ENCODE results near the gene KCNK15.

The KCNK15 gene

DNA sequence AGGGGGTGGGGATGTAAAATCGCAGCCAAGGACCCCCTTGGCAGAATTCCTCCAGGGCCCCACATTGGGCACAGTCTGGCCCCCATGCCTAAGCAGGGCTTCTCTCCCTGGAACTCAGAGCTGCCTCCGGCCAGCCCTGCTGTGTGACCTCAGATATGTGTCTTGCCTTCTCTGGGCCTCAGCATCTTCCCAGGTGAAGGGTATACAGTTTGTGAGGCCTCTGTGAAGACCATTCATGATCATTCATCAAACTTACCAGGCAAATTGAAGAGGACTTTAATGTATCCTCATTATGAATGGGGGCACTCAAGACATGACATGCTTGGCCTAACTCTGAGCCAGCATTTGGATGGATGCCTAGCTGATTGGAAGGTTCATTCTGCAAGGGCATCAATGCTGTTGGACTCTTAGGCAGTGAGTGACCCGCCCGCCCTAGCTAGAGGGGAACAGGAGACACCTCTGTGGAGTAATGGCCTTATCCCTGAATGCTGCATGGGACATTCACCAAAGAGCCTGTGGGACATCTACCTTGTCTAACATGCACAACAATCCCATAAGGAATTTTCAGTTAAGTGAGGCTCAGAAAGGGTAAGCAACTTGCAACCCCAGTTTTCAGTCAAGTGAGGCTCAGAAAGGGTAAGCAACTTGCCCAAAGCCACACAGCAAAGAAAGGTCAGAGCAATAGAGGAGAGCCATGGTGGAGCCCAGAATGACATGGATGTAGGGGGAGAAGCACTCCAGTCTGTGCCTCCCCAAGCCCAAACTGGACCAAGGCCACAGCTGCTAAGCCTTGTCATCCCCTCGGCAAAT, 30.0 kb upstream of the KCNK15 start:
- no peak for DNase-seq

DNA sequence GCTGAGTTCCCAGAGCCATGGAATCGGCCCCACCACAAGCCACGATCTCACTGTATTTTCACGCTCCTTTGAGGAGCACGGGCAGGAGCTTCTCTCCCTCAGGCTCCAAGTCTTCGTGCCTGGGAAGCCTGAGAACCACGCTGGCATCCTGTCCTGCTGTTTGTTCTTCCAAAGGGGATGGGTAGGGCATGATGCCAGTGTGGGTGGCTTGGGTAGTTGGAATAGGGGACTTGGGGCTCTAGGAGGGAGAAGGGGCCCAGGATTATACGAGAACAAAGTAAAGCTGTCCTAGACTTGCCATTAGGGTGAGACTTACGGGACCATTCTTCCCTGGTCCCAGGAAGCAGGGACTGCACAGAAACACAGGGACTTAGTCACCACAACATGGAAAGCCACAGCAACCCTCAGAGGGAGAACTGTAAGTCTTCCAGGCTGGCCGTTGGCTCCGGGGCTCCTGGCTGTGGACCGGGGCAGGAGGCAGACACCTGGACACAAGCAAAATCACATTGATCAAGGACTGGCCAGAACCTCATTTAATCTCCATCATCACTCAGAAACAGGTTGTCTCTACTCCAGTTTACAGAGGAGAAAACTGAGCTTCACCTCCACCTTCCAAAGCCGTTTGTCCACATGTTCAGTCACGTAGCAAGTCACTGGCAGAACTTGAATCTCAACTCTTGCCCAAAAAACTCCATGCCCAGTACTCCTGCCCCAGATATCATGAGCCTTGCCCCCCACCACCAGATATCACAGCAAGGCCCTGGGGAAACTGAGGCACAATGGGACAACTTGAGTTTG, 29.2 kb upstream of the KCNK15 start:
- no peak for DNase-seq

DNA sequence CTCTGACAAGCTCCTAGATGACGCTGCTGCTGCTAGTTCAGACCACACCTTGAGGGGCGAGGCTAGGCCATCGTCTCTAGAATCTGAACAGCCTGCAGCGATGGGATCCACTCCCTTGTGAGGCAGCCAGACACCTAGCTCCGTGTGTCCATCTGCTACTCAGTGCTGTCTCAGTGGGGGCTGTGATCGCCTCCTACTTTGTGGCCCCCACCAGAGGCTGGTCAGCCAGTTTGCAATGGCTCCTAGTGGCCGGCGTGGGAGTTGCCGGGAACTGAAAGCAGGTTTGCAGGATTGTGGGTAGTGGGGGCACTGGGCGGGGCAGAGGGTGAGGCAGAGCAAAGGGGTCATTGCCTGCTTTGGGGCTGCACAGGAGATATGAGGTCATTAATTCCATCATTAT, 27.7 kb upstream of the KCNK15 start:
- no peak for DNase-seq

DNA sequence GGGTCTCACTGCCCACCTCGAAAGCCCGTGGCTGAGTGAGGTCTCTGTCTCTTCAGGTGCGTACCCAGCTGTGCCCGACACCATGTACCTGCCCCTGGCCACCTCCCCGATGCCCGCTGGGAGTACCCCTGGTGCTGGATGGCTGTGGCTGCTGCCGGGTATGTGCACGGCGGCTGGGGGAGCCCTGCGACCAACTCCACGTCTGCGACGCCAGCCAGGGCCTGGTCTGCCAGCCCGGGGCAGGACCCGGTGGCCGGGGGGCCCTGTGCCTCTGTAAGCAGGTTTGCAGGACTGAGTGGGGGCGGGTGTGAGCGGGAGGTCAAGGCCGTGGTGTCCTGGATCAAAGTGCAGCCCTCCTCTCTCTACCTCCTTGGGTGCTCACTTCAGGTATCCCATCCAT, 25.8 kb upstream of the KCNK15 start:
- no peak for DNase-seq

DNA sequence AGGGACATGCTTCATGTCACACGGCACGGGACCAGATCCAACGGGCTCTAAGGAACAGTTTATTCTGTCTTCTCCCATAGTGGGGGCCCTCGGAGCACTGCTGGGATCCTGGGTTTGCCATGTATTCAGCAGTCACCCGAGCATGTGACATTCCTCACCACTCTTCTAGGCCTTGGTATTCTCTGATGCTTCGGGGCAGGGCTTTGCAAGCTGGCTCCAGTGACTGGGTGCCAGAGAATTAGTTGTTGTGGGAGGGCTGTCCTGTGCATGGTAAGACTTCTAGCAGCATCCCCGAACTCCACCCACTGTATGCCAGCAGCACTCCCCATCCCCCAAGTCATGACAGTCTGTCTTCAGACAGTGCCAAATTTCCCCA, 25.1 kb upstream of the KCNK15 start:
- DNase-seq = peak; percentile 82

DNA sequence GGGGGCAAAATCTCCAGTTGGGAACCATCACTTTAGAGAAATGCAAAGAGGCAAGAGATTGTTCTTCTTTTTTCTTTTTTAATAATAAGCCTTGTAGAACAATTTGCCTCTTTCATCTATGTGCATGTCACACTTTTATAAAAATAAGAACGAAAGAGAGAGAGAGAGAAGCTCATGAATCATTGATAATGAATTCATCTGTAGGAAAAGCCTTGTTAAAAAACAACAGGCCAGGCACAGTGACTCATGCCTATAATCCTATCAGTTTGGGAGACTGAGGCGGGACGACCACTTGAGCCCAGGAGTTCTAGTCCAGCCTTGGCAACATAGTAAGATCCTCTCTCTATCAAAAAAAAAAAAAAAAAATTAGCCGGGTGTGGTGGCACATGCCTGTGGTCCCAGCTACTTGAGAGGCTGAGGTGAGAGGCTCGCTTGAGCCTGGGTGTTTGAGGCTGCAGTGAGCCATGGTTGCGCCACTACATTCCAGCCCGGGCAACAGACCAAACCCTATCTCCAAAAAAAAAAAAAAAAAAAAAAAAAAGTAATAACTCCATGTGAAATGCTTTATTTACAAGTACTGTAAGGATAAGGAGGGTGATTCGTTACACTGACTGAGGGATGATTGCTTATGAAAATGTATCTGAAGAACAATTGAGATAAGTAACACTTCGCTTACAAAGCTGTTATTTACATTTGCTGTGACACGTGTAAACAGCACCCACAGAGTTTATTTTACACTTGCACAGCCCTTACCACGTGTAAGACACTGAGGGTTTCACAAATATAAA, 24.5 kb upstream of the KCNK15 start:
- no peak for DNase-seq

DNA sequence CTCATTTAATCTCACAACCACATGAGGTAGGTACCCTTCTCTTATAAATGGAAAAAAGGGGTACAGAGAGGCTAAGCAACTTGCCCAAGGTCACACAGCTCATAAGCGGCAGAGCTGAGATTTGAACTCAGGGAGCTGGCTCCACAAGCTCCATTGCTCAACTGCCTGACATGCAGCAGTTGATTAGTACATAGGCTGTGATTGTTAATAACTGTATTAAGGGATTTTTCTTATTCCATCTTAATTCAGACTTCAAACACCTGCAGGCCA, 23.9 kb upstream of the KCNK15 start:
- no peak for DNase-seq

DNA sequence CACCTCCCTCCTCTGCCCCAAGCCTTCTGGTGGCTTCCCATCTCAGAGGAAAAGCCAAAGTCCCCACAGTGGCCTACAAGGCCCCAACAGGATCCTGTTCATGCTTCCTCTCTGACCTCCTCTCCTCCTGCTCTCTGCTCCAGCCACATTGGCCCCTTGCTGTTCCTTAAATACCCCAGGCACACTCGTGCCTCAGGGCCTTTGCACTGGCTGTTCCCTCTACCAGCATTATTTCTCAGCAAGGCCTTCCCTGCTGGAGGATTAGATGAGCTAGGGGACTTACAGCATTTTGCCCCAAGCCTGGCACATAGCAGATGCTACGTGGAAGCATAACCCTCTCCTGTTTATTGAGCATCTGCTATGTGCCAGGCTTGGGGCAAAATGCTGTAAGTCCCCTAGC, 22.7 kb upstream of the KCNK15 start:
- no peak for DNase-seq

DNA sequence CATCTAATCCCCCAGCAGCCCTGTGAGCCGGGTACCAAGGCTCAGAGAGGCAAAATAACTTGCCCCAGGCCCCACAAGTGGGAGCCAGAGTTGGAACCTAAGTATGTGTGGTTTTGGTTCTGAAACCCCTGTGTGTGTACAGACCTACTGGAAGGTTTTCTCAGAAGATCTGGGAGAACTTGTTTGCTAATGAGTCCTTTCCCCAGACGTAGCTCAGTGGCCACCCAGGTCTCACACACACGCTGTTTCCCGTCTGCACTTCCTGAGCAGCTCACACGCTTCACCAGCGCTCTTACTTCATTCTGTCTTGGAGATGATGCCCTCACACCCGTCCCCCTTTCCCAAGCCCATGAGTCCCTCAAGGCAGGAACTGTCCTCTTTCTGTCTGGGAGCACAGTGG, 22.3 kb upstream of the KCNK15 start:
- peak; percentile 69 for DNase-seq

DNA sequence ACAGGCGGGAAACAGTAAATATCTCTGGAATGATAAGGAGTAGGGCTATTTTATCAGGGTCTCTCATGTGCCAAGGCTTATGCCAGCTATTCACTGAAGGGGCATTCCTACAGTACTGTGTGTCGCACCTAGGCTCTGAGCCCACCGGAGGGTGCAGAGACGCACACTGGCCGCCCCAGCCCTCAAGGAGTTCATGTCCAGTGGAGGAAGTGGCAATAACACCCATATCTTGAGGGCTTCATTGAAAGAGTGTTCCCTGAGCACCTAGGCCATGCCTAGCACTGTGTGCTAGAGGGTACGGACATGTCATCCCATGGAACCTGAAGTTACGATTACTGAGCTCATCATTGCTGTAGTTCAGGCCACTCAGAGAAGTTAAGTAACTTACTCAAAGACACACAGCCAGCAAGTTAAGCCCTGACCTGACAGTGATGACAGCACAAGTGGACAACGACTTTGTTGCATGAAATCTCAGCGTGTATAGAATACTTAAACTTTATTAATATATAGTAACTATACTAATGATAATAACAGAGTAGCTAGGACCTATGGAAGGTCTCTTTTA, 21.8 kb upstream of the KCNK15 start:
- no peak for DNase-seq

DNA sequence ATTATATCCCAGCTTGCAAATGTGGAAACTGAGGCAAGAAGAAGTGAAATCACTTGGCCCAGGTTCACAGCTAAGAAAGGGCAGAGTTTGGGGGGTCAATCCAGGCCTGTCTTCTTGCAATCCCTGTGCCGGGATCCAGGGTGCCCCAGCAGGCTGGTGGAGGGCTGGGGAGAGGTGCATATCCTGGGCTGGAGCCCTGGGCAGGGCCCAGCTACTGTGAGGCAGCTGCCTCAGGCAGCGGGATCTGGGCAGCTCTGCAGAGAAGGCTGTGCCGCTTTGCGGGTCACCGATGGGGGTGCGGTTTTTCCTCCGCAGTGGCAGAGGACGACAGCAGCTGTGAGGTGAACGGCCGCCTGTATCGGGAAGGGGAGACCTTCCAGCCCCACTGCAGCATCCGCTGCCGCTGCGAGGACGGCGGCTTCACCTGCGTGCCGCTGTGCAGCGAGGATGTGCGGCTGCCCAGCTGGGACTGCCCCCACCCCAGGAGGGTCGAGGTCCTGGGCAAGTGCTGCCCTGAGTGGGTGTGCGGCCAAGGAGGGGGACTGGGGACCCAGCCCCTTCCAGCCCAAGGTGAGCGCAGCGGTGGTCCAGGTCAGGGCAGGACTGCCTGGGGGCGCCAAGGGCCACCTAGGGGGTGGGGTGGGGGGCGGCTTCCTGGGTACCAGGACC, 21.1 kb upstream of the KCNK15 start:
- DNase-seq = no peak

DNA sequence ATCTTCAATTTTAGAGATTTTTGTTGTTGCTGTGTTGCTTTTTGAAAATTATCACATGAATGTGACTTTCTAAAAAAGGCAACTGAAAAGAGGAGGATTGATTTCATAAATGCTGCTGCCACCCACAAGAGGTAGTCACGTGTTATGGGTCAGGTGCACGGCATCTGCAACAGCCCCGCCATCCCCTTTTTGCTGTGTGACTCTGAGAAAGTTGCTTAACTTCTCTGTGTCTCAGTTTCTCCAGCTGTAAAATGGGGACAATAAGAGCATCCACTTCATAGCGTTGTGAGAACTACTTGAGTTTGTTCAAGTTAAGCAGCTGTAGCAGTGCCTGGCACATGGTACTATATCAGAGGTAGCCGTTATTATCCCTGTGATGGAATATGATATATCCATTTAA, 19.8 kb upstream of the KCNK15 start:
- no peak for DNase-seq

DNA sequence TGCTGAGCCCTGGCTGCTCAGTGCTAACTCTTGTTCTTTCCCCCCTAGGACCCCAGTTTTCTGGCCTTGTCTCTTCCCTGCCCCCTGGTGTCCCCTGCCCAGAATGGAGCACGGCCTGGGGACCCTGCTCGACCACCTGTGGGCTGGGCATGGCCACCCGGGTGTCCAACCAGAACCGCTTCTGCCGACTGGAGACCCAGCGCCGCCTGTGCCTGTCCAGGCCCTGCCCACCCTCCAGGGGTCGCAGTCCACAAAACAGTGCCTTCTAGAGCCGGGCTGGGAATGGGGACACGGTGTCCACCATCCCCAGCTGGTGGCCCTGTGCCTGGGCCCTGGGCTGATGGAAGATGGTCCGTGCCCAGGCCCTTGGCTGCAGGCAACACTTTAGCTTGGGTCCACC, 18.6 kb upstream of the KCNK15 start:
- DNase-seq = no peak

DNA sequence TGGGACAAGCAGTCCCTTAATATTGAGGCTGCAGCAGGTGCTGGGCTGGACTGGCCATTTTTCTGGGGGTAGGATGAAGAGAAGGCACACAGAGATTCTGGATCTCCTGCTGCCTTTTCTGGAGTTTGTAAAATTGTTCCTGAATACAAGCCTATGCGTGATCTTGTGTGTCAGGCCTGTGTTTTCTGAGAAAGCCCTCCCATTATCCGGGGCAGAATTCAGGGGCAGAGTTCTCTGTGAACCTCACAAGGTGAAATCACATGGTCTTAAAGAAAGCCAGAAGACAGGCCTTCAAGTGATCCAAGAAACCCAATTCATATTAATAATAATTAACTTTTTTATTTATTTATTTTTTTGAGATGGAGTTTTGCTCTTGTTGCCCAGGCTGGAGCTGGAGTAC, 18.0 kb upstream of the KCNK15 start:
- no peak for DNase-seq

DNA sequence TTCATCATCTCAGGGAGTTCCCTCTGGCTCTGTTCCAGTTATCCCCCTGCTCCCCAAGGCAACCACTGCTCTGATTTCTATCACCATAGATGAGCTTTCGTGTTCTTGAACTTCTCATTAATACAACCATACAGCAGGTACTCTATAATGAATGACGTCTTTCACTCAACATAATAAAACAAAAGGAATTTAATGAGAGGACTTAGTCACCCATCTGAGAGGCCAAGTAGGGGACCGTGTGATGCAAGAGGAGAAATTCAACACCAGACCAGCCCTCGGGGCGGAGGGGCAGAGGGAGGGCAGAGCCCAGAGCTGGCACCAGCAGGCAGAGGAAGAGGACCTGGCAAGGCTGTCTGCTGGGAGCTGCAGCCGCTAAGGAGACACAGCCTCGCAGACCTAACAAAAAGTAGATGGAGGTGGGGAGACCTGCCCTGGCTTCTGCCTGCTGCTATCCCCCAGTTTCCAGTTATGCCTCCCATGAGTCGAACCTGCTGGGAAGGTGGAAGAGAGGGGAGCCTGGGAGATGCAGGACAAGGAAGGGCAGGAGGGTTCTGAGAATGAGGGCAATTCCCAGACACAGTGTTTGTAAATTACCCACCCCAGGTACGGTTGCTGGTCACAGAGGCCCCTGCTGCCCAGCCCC, 16.7 kb upstream of the KCNK15 start:
- DNase-seq = peak; percentile 83

DNA sequence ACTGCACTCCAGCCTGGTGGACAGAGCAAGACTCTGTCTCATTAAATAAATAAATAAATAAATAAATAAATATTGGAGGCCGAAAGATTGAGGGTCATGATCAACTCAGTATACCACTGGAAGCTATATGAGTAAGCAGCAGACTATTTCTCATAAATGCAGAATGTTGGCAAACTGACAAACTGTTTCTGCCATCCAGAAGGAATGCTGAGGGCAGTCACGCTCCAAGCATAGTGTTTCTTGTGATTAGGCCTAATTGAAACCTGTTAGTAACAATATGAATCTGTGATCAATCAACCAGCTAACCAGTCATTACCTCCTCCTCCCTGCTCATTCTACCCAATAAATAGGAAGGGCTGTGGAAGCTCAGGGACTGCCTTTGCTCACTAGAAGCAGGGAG, 15.2 kb upstream of the KCNK15 start:
- no peak for DNase-seq

DNA sequence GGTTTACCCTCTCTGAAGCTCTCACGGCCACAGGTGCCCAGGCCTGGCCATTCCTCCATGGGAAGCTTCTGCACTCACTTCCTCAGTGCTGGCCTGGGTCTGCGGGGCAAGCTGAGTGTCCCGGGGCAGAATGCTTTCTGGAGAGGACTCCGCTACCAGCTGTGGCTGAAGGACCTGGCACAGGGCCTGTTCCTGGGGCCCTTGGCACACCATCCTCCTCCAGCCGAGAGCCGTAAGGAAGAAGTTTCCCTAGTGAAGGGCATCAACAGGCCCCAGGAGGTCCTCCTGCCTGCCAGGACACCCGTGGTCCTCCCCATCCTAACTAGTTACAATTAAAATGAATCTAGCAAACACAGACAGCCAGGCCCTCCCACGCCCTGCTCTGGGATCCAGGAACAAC, 14.0 kb upstream of the KCNK15 start:
- DNase-seq = no peak

DNA sequence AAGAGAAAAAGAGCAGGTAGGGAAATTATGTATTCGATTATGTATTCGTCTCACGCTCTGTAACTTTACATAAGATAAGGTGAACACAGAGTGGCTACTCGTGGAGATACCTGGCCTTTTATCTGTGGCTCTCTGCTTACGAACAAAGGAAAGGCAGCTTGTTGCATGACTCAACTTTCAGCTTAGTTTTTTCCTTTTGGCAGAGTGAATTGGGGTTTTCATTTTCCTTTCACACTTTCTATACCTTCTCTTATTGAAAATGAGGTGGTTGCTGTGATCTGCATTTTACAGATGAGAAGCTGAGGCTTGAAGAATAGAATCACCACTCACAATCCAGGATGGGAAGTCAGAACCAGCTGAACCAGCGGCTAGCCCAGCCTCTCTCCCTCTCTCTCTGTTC, 13.3 kb upstream of the KCNK15 start:
- no peak for DNase-seq

DNA sequence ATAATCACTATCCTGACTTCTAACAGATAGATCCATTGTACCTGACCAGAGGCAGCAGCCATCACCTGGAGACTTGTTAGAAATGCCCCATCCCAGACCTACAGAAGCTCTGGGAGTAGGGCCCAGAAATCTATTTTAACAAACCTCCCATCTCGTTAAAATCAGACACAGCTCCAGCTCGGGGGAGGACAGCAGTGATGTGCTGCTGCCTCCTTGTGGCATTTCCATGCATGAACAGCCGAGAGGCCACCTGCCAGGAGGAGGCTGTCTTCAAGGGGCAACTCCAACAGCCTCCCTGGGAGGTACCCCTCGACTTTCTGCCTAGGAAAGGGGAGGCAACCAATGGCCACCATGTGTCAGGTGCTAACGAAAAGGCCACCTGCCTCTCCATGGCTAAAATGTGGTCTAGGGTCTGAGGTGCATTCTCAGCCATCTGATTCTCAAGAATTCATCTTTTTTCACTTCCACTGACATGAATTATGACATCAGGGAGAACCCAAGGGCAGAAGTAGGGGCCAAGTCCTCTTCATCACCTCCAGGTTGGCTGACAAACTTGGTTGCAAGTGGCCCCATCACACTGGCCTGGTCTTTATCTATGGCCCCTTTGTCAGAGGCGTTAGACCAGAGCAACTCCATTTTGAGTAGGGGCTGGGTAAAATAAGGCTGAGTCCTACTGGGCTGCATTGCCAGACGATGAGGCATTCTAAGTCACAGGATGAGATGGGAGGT, 12.2 kb upstream of the KCNK15 start:
- DNase-seq = peak; percentile 88

DNA sequence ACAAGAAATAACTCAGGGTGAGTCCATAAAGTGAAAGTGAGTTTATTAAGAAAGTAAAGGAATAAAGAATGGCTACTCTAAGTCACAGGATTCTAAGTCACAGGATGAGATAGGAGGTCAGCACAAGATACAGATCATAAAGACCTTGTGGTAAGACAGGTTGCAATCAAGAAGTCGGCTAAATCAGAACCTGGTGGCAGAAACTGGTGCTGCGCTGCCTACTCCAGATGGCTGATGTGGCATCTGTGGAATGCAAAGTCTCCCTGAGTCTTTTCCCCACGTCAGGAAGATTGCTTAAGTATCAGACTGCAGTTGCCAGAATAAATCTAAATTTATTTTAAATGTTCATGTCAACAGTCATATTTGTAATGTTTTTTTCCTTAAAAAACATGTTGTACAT, 10.7 kb upstream of the KCNK15 start:
- DNase-seq = peak; percentile 80

DNA sequence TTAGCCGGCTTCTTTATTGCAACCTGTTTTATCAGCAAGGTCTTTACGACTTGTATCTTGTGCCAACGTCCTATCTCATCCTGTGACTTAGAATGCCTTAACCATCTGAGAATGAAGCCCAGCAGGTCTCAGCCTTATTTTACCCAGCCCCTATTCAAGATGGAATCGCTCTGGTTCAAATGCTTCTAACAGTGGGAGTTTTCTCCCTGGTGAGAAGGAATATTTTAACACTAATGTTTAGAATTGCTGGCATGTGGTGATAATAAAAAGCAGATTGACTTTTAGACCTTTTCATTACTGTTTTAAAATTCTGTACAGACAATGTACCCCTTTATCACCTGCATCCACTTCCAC, 9.9 kb upstream of the KCNK15 start:
- DNase-seq = no peak

Measured in islet precursor cell (in vitro differentiated cells).